Stomach (tissue), 9 donors: Measurements from ENCODE around the gene UBB. TPM values are rescaled to one million over a fixed set of nuclear protein-coding genes. Genes with fewer than 3 reads are reported as not detected.

ENCODE experiments used
- DNase-seq, 2 donors: peaks; one replicate each; pipeline versions ENCODE4 v3.0.0 to v3.0.0-alpha.2; 2013 to 2019
- H3K27ac ChIP-seq, 5 donors: fragments of 200-600 bp in 4 of 5; sonication (generic) in 4 of 5; one replicate each; pipeline ENCODE4 v1.5.1; 2013 to 2019; ENCODE audit warnings: mild to moderate bottlenecking in 1 of 5, moderate library complexity in 1 of 5
- H3K27me3 ChIP-seq, 3 donors: fragments of 200-600 bp; sonication (generic); one replicate each; pipeline ENCODE4 v1.5.1; 2017 to 2019; ENCODE audit warnings: mixed run types in 1 of 3
- H3K36me3 ChIP-seq, 4 donors: fragments of 200-600 bp; sonication (generic); 1 replicate in 3 of 4; 2 replicates in 1 of 4; pipeline ENCODE4 v1.5.1; 2016 to 2019
- H3K4me1 ChIP-seq, 4 donors: fragments of 200-600 bp; sonication (generic); one replicate each; pipeline ENCODE4 v1.5.1; 2016 to 2019
- H3K4me3 ChIP-seq, 4 donors: fragments of 200-600 bp; sonication (generic) in 3 of 4; one replicate each; pipeline ENCODE4 v1.5.1; 2016 to 2019; ENCODE audit warnings: mild to moderate bottlenecking in 1 of 4
- H3K9me3 ChIP-seq, 4 donors: fragments of 200-600 bp; sonication (generic); one replicate each; pipeline ENCODE4 v1.5.1; 2016 to 2019
- CTCF ChIP-seq, 7 experiments: fragments of 450-650 bp in 4 of 7; fragments of 200-600 bp in 3 of 7; sonication (generic) in 3 of 7; IDR thresholded peaks; one replicate each; pipeline ENCODE4 v1.5.1; 2016 to 2019; ENCODE audit warnings: antibody characterized with exemption in 7 of 7, control low read depth in 2 of 7, mild to moderate bottlenecking in 1 of 7
- EP300 ChIP-seq: sonication (generic); formaldehyde crosslinking; IDR thresholded peaks from one replicate; pipeline ENCODE4 v1.6.1; 2017; ENCODE audit warnings: antibody characterized with exemption
- POLR2A ChIP-seq, 4 donors: fragments of 450-650 bp; IDR thresholded peaks; one replicate each; pipeline ENCODE4 v1.6.1; 2016; ENCODE audit warnings: antibody characterized with exemption in 4 of 4, control low read depth in 2 of 4, mild to moderate bottlenecking in 1 of 4, moderate library complexity in 1 of 4
- POLR2AphosphoS5 ChIP-seq, 3 donors: sonication (generic); formaldehyde crosslinking; IDR thresholded peaks; one replicate each; pipeline ENCODE4 v1.6.1; 2016; ENCODE audit warnings: antibody characterized with exemption in 3 of 3
- WGBS, 5 donors: extraction: QIAGEN DNeasy Blood & Tissue Kit in 3 of 5; methylation state at CpG; one replicate each; pipeline versions ENCODE4 v1.1.5 to v1.1.7; 2013 to 2018; 5-methylcytosine and 5-hydroxymethylcytosine counted together
- intact Hi-C: fragments of 100-400 bp; cut with DNase I; formaldehyde crosslinking; loops from one replicate; pipeline ENCODE4 v1.15.1; 2023; ENCODE audit warnings: low total_unique reads
- polyA plus RNA-seq, 3 donors: library from polyadenylated mRNA; stranded (reverse); fragments of 200-250 nt; gene quantifications; one replicate each; pipeline ENCODE4 v1.2.3, GENCODE V29; 2013
- total RNA-seq, 5 donors: library from RNA; depleted of rRNA; stranded (reverse); fragments of >200 nt; gene quantifications; one replicate each; pipeline versions ENCODE4 v1.1.0 to v1.2.3, GENCODE V29; 2014 to 2016
- donor health status: healthy with polysubstance abuse.
- donor health status: Bipolar disorder and iron deficiency.
- donor health status: healthy.

The UBB gene
- total and polyA plus RNA-seq, 8 donors, result 621 to 2,679 (median 919) TPM

GRCh38 chr17:16346721-16347271 is 34.1 kb upstream of the UBB start:
- H3K36me3 ChIP-seq, result peaks cover 9 to 76% (median 62%) of the 10 kb centered on the region in 4 donors
- no peaks in the 10 kb centered on the region for H3K27me3 ChIP-seq
- 91 to 97% (median 95%) methylated on average over 6 of the region's 6 CpGs for WGBS, 5 donors
- DNase-seq, result no peak
- no peak overlapping the region for H3K4me3 ChIP-seq
- TF ChIP-seq POLR2A (IDR thresholded peaks at IDR 0.05) (no peak), CTCF (IDR thresholded peaks at IDR 0.05) (no peak), EP300 (no peak), POLR2AphosphoS5 (IDR thresholded peaks at IDR 0.05) (no peak)
- H3K27ac ChIP-seq, result no peak overlapping the region
- peaks cover 2 to 15% (median 3%) of the 10 kb centered on the region in 4 donors for H3K4me1 ChIP-seq
- intact Hi-C loops, result no loop called here
- no peaks in the 10 kb centered on the region for H3K9me3 ChIP-seq

- Histone ChIP-seq H3K4me3 (no peak overlapping the region), H3K27me3 (no peaks in the 10 kb centered on the region), H3K4me1 (peaks cover 11 to 28% (median 14%) of the 10 kb centered on the region in 4 donors), H3K9me3 (no peaks in the 10 kb centered on the region), H3K36me3 (peaks cover 9 to 60% (median 48%) of the 10 kb centered on the region in 4 donors), H3K27ac (no peak overlapping the region)
- intact Hi-C loops, result no loop called here
- WGBS, 5 donors, result 92 to 95% (median 93%) methylated on average over 4 to 6 of the region's 6 CpGs
- TF ChIP-seq EP300 (no peak), CTCF (IDR thresholded peaks at IDR 0.05) (no peak)
- DNase-seq, result no peak
Measured at GRCh38 chr17:16348586-16348985, 32.3 kb upstream of the UBB start.

GRCh38 chr17:16349431-16349830 is 31.5 kb upstream of the UBB start:
- TF ChIP-seq CTCF (IDR thresholded peaks at IDR 0.05), result no peak
- no peak for TF ChIP-seq POLR2AphosphoS5 (IDR thresholded peaks at IDR 0.05)
- no peak for TF ChIP-seq EP300
- TF ChIP-seq POLR2A (IDR thresholded peaks at IDR 0.05), result no peak
- intact Hi-C loops, result no loop called here
- no peak for DNase-seq
- Histone ChIP-seq H3K9me3 (no peaks in the 10 kb centered on the region), H3K27ac (no peak overlapping the region), H3K4me1 (peaks cover 13 to 33% (median 16%) of the 10 kb centered on the region in 4 donors), H3K4me3 (no peak overlapping the region), H3K36me3 (peaks cover 6 to 52% (median 39%) of the 10 kb centered on the region in 4 donors), H3K27me3 (no peaks in the 10 kb centered on the region)
- WGBS, 5 donors, result 93 to 99% (median 96%) methylated on average over 5 of the region's 5 CpGs

- Histone ChIP-seq H3K27me3 (no peaks in the 10 kb centered on the region), H3K4me1 (peaks cover 13 to 33% (median 16%) of the 10 kb centered on the region in 4 donors), H3K36me3 (peaks cover 6 to 30% (median 27%) of the 10 kb centered on the region in 4 donors), H3K9me3 (no peaks in the 10 kb centered on the region), H3K27ac (peak overlapping the region in 3 of 5 donors; percentile 77 to 86 (median 82)), H3K4me3 (peak overlapping the region; percentile 67 to 86 (median 77))
- intact Hi-C loops, result no loop called here
- TF ChIP-seq POLR2A (IDR thresholded peaks at IDR 0.05), result no peak
- no peak for TF ChIP-seq POLR2AphosphoS5 (IDR thresholded peaks at IDR 0.05)
- no peak for TF ChIP-seq CTCF (IDR thresholded peaks at IDR 0.05)
- no peak for TF ChIP-seq EP300
- WGBS, 5 donors, result 29 to 35% (median 33%) methylated on average over 10 of the region's 10 CpGs
- DNase-seq, result no peak
Measured at GRCh38 chr17:16351831-16352230, 29.1 kb upstream of the UBB start.
